HEK293T (cell line): Measurements from ENCODE around the gene ANTXR1.

Experiments used
- CTCF ChIA-PET: fragments of 350-600 bp; formaldehyde crosslinking; extraction: SDS; loops from one replicate; lab custom pipeline; 2021; ENCODE audit warnings: antibody characterized with exemption, inconsistent platforms; lab: Yijun Ruan, JAX
- POLR2A ChIA-PET: fragments of 350-600 bp; formaldehyde crosslinking; extraction: SDS; loops from one replicate; lab custom pipeline; 2020; ENCODE audit warnings: antibody characterized with exemption, inconsistent platforms; lab: Yijun Ruan, JAX
- DNase-seq: peaks from one replicate; pipeline ENCODE4 v3.0.0; 2012; ENCODE audit warnings: mixed read lengths; ENCODE audit errors: extremely low spot score
- ARNT ChIP-seq: fragments of 450-650 bp; IDR thresholded peaks from 2 replicates; pipeline ENCODE4 v1.6.1; 2017; ENCODE audit warnings: mild to moderate bottlenecking
- BHLHE40 ChIP-seq: fragments of 450-650 bp; IDR thresholded peaks from 2 replicates; pipeline ENCODE4 v1.6.1; 2016; ENCODE audit warnings: mild to moderate bottlenecking, moderate library complexity, borderline replicate concordance
- CTBP1 ChIP-seq: fragments of 450-650 bp; IDR thresholded peaks from 2 replicates; pipeline ENCODE4 v1.6.1; 2016; ENCODE audit warnings: borderline replicate concordance
- ELF4 ChIP-seq: fragments of 450-650 bp; IDR thresholded peaks from 2 replicates; pipeline ENCODE4 v1.6.1; 2017; ENCODE audit warnings: antibody characterized with exemption
- FOXA1 ChIP-seq: fragments of 450-650 bp; IDR thresholded peaks from 2 replicates; pipeline ENCODE4 v1.6.1; 2016; ENCODE audit warnings: mild to moderate bottlenecking
- FOXK2 ChIP-seq: fragments of 450-650 bp; IDR thresholded peaks from 2 replicates; pipeline ENCODE4 v1.6.1; 2016; ENCODE audit warnings: mild to moderate bottlenecking
- FOXM1 ChIP-seq: fragments of 450-650 bp; IDR thresholded peaks from 2 replicates; pipeline ENCODE4 v1.6.1; 2017; ENCODE audit warnings: mild to moderate bottlenecking, borderline replicate concordance
- HDGF ChIP-seq: fragments of 450-650 bp; IDR thresholded peaks from 2 replicates; pipeline ENCODE4 v1.6.1; 2017; ENCODE audit warnings: antibody characterized with exemption, borderline replicate concordance
- L3MBTL2 ChIP-seq: fragments of 450-650 bp; conservative IDR thresholded peaks from 2 replicates; pipeline ENCODE4 v1.6.1; 2016; ENCODE audit warnings: mild to moderate bottlenecking
- LEF1 ChIP-seq: fragments of 450-650 bp; IDR thresholded peaks from 2 replicates; pipeline ENCODE4 v1.6.1; 2017; ENCODE audit warnings: mild to moderate bottlenecking, borderline replicate concordance
- NFRKB ChIP-seq: fragments of 450-650 bp; IDR thresholded peaks from 2 replicates; pipeline ENCODE4 v1.6.1; 2016; ENCODE audit warnings: mild to moderate bottlenecking, moderate library complexity
- PKNOX1 ChIP-seq: fragments of 450-650 bp; IDR thresholded peaks from 2 replicates; pipeline ENCODE4 v1.6.1; 2016
- SP1 ChIP-seq: fragments of 450-650 bp; IDR thresholded peaks from 2 replicates; pipeline ENCODE4 v1.6.1; 2017
- SUZ12 ChIP-seq: fragments of 450-650 bp; IDR thresholded peaks from 2 replicates; pipeline ENCODE4 v1.6.1; 2016; ENCODE audit warnings: mild to moderate bottlenecking
- TARDBP ChIP-seq: fragments of 450-650 bp; IDR thresholded peaks from 2 replicates; pipeline ENCODE4 v1.6.1; 2016
- ZNF384 ChIP-seq: fragments of 450-650 bp; IDR thresholded peaks from 2 replicates; pipeline ENCODE4 v1.6.1; 2016

Gene ANTXR1

GRCh38 chr2:69149631-69150215 is 136.7 kb downstream of the ANTXR1 start:
- DNase-seq = peak; percentile 14
- TF ChIP-seq TARDBP (no peak), PKNOX1 (no peak), SUZ12 (no peak), NFRKB (no peak), SP1 (no peak), L3MBTL2 (no peak), FOXK2 (no peak), BHLHE40 (no peak), FOXA1 (no peak), CTBP1 (no peak), FOXM1 (no peak), HDGF (no peak), ELF4 (no peak)
- POLR2A ChIA-PET = no interaction called here
- CTCF ChIA-PET = no interaction called here

- ChIA-PET CTCF (no interaction called here), POLR2A (no interaction called here)
- TF ChIP-seq ELF4 (no peak), CTBP1 (no peak), BHLHE40 (no peak), HDGF (no peak), NFRKB (no peak), ARNT (no peak), L3MBTL2 (no peak), ZNF384 (no peak), SP1 (no peak), LEF1 (no peak), FOXM1 (no peak)
- DNase-seq = no peak
These were observed 139.0 kb downstream of the ANTXR1 start for GRCh38 chr2:69151931-69152330.

- CTCF ChIA-PET = no interaction called here
- POLR2A ChIA-PET = no interaction called here
- TF ChIP-seq L3MBTL2 (no peak), FOXK2 (no peak)
- DNase-seq = no peak
These were observed 140.0 kb downstream of the ANTXR1 start for GRCh38 chr2:69152847-69153583.

- POLR2A ChIA-PET = no interaction called here
- no peak for DNase-seq
- TF ChIP-seq ELF4 (no peak), TARDBP (no peak), CTBP1 (no peak), SUZ12 (no peak), LEF1 (no peak), FOXK2 (no peak), HDGF (no peak), NFRKB (no peak), ZNF384 (no peak)
- CTCF ChIA-PET = no interaction called here
These were observed 141.1 kb downstream of the ANTXR1 start for GRCh38 chr2:69154106-69154505.

- TF ChIP-seq FOXK2 (no peak), PKNOX1 (peak; percentile 72), ARNT (no peak), ELF4 (no peak), SUZ12 (no peak)
- POLR2A ChIA-PET = no interaction called here
- CTCF ChIA-PET = no interaction called here
These were observed 143.6 kb downstream of the ANTXR1 start for GRCh38 chr2:69156624-69157023.

GRCh38 chr2:69157441-69157840 is 144.5 kb downstream of the ANTXR1 start:
- ChIA-PET POLR2A (no interaction called here), CTCF (no interaction called here)
- TF ChIP-seq HDGF (no peak), L3MBTL2 (no peak), LEF1 (no peak), ZNF384 (no peak), PKNOX1 (no peak), FOXM1 (no peak)
- no peak for DNase-seq

More at GRCh38 chr2:69156624-69157023, 143.6 kb downstream of the ANTXR1 start:
- no peak for DNase-seq

GRCh38 chr2:69159986-69160385 is 147.0 kb downstream of the ANTXR1 start:
- CTCF ChIA-PET = interaction anchor here (0.6 kb wide), 1 partner anchor 12 kb away, joined by 3 read pairs; no protein-coding TSS in a partner anchor
- DNase-seq = no peak

More at GRCh38 chr2:69159986-69160385, 147.0 kb downstream of the ANTXR1 start:
- TF ChIP-seq LEF1 (no peak), FOXK2 (no peak), L3MBTL2 (no peak), TARDBP (no peak), ELF4 (no peak), NFRKB (no peak), ZNF384 (no peak), SUZ12 (no peak), FOXM1 (no peak), ARNT (no peak), CTBP1 (no peak), BHLHE40 (no peak)
- POLR2A ChIA-PET = no interaction called here
